Thyroid gland (tissue), 4 donors: ENCODE results near the gene NGRN. TPM values are rescaled to one million over a fixed set of nuclear protein-coding genes. Genes with fewer than 3 reads are reported as not detected.

Source experiments
- DNase-seq, 2 donors: peaks; one replicate each; pipeline ENCODE4 v3.0.0-alpha.2; 2019
- H3K27ac ChIP-seq, 3 donors: fragments of 200-600 bp; sonication (generic); 1 replicate in 2 of 3; 2 replicates in 1 of 3; pipeline ENCODE4 v1.5.1; 2016 to 2019; ENCODE audit warnings: mild to moderate bottlenecking in 1 of 3, moderate library complexity in 1 of 3
- H3K27me3 ChIP-seq: fragments of 200-600 bp; sonication (generic); one replicate; pipeline ENCODE4 v1.5.1; 2019
- H3K36me3 ChIP-seq, 2 donors: fragments of 200-600 bp; sonication (generic); one replicate each; pipeline ENCODE4 v1.5.1; 2016 to 2019
- H3K4me1 ChIP-seq, 2 donors: fragments of 200-600 bp; sonication (generic); one replicate each; pipeline ENCODE4 v1.5.1; 2017 to 2019
- H3K4me3 ChIP-seq, 3 donors: fragments of 200-600 bp; sonication (generic); replicated peaks in 1 of 3; 1 replicate in 2 of 3; 2 replicates in 1 of 3; pipeline ENCODE4 v1.5.1; 2016; ENCODE audit warnings: mild to moderate bottlenecking in 1 of 3
- H3K9me3 ChIP-seq: fragments of 200-600 bp; sonication (generic); one replicate; pipeline ENCODE4 v1.5.1; 2017
- CTCF ChIP-seq, 6 experiments: fragments of 200-600 bp in 3 of 6; fragments of 450-650 bp in 3 of 6; sonication (generic) in 3 of 6; IDR thresholded peaks; one replicate each; pipeline ENCODE4 v1.5.1; 2016 to 2019; ENCODE audit warnings: antibody characterized with exemption in 6 of 6, mild to moderate bottlenecking in 2 of 6, inconsistent platforms in 1 of 6, moderate library complexity in 1 of 6
- POLR2A ChIP-seq, 2 donors: fragments of 450-650 bp; IDR thresholded peaks; one replicate each; pipeline ENCODE4 v1.6.1; 2017; ENCODE audit warnings: antibody characterized with exemption in 2 of 2, mild to moderate bottlenecking in 2 of 2, moderate library complexity in 1 of 2
- WGBS, 2 donors: methylation state at CpG; one replicate each; pipeline ENCODE4 v1.1.5; 2017; 5-methylcytosine and 5-hydroxymethylcytosine counted together
- intact Hi-C: fragments of 100-400 bp; cut with DNase I; formaldehyde crosslinking; loops from one replicate; pipeline ENCODE4 v1.15.1; 2023
- total RNA-seq, 4 donors: library from RNA; depleted of rRNA; stranded (reverse); fragments of >200 nt; gene quantifications; one replicate each; pipeline ENCODE4 v1.2.3, GENCODE V29; 2016

Gene NGRN
- total RNA-seq, 4 donors from 2014 or later: 80.7 to 159 (median 96.4) TPM

GRCh38 chr15:90231028-90232017 lies 34.1 kb upstream of the NGRN start:
- no peaks in the 10 kb centered on the region for H3K9me3 ChIP-seq
- intact Hi-C loops: no loop called here
- no peak for TF ChIP-seq CTCF (IDR thresholded peaks at IDR 0.05)
- TF ChIP-seq POLR2A (IDR thresholded peaks at IDR 0.05): no peak
- H3K27me3 ChIP-seq: no peaks in the 10 kb centered on the region
- peaks cover 39 to 47% of the 10 kb centered on the region in 2 donors for H3K36me3 ChIP-seq
- peak overlapping the region; percentile 42 to 52 (median 43) for H3K27ac ChIP-seq
- WGBS, 2 donors: 65 to 83% methylated on average over 19 to 27 of the region's 27 CpGs
- no peak overlapping the region for H3K4me3 ChIP-seq
- H3K4me1 ChIP-seq: peaks cover 20 to 25% of the 10 kb centered on the region in 2 donors
- DNase-seq: peak; percentile 12 to 13

- H3K4me3 ChIP-seq: peak overlapping the region in 1 of 3 donors; percentile 66
Observed at GRCh38 chr15:90232196-90232595, 33.3 kb upstream of the NGRN start.

GRCh38 chr15:90232941-90233386 lies 32.5 kb upstream of the NGRN start:
- peaks cover 32 to 35% of the 10 kb centered on the region in 2 donors for H3K36me3 ChIP-seq

More at GRCh38 chr15:90232196-90232595, 33.3 kb upstream of the NGRN start:
- H3K9me3 ChIP-seq: no peaks in the 10 kb centered on the region
- peaks cover 20 to 25% of the 10 kb centered on the region in 2 donors for H3K4me1 ChIP-seq
- H3K27me3 ChIP-seq: no peaks in the 10 kb centered on the region
- intact Hi-C loops: no loop called here
- DNase-seq: peak; percentile 62 to 69
- peaks cover 36 to 42% of the 10 kb centered on the region in 2 donors for H3K36me3 ChIP-seq
- H3K27ac ChIP-seq: peak overlapping the region; percentile 42 to 52 (median 43)
- TF ChIP-seq POLR2A (IDR thresholded peaks at IDR 0.05): no peak
- no peak for TF ChIP-seq CTCF (IDR thresholded peaks at IDR 0.05)
- WGBS, 2 donors: 49 to 50% methylated on average over 13 of the region's 13 CpGs

GRCh38 chr15:90233387-90234095 lies 31.9 kb upstream of the NGRN start, which contains the start of gene CIB1:
CIB1 (minus strand) TSS chr15:90233941; CDS start chr15:90233885, 56 bp downstream.
- Histone ChIP-seq H3K4me3 (peak within 1 kb of the TSS; percentile 70 to 95 (median 72)), H3K4me1 (peaks cover 20 to 25% of the 10 kb centered on the region in 2 donors), H3K27ac (peak within 1 kb of the TSS; percentile 77 to 88 (median 86)), H3K9me3 (no peaks in the 10 kb centered on the region), H3K36me3 (peaks cover 29 to 32% of the 10 kb centered on the region in 2 donors), H3K27me3 (no peaks in the 10 kb centered on the region)
- WGBS, 2 donors: 0% methylated on average over 2 to 15 of the region's 63 CpGs
- DNase-seq: peak; percentile 98
- intact Hi-C loops: no loop called here
- peak; percentile 70 to 85 for TF ChIP-seq POLR2A (IDR thresholded peaks at IDR 0.05)
- TF ChIP-seq CTCF (IDR thresholded peaks at IDR 0.05): peak in 1 of 6 experiments; percentile 0

More at GRCh38 chr15:90232941-90233386, 32.5 kb upstream of the NGRN start:
- Histone ChIP-seq H3K27me3 (no peaks in the 10 kb centered on the region), H3K27ac (peak overlapping the region; percentile 76 to 88 (median 86)), H3K4me1 (peaks cover 20 to 25% of the 10 kb centered on the region in 2 donors), H3K9me3 (no peaks in the 10 kb centered on the region), H3K4me3 (peak overlapping the region; percentile 66 to 95 (median 67))
- WGBS, 2 donors: 7 to 11% methylated on average over 9 of the region's 9 CpGs
- intact Hi-C loops: no loop called here
- peak in 1 of 2 donors; percentile 8 for DNase-seq
- peak in 4 of 6 experiments; percentile 46 to 54 (median 50) for TF ChIP-seq CTCF (IDR thresholded peaks at IDR 0.05)
- no peak for TF ChIP-seq POLR2A (IDR thresholded peaks at IDR 0.05)
